ENCODE data around the gene MBNL2. TPM values are rescaled to one million over a fixed set of nuclear protein-coding genes. Genes with fewer than 3 reads are reported as not detected.

MBNL2 gene
- total and polyA plus RNA-seq, 7 donors, result 11.8 to 110 (median 84.7) TPM

GRCh38 chr13:97379386-97379785 is 157.3 kb downstream of the MBNL2 start:
- TF ChIP-seq CTCF (IDR thresholded peaks at IDR 0.05) (no peak), POLR2A (IDR thresholded peaks at IDR 0.05) (no peak), EP300 (IDR thresholded peaks at IDR 0.05) (no peak), POLR2AphosphoS5 (IDR thresholded peaks at IDR 0.05) (no peak)
- Histone ChIP-seq H3K36me3 (peaks cover 0 to 69% (median 10%) of the 10 kb centered on the region in 4 donors), H3K4me1 (peaks cover 0 to 12% (median 2%) of the 10 kb centered on the region in 4 donors), H3K9me3 (no peaks in the 10 kb centered on the region), H3K27ac (no peak overlapping the region), H3K4me3 (no peak overlapping the region), H3K27me3 (no peaks in the 10 kb centered on the region)
- intact Hi-C loops (cut with DNase I), result no loop called here
- DNase-seq, result no peak
- WGBS, 2 donors, result 77 to 92% methylated on average over 5 of the region's 5 CpGs

GRCh38 chr13:97380696-97381095 is 158.6 kb downstream of the MBNL2 start:
- Histone ChIP-seq H3K27me3 (no peaks in the 10 kb centered on the region), H3K4me1 (peaks cover 0 to 25% (median 14%) of the 10 kb centered on the region in 4 donors), H3K27ac (no peak overlapping the region), H3K36me3 (peaks cover 0 to 58% (median 6%) of the 10 kb centered on the region in 4 donors), H3K9me3 (no peaks in the 10 kb centered on the region), H3K4me3 (no peak overlapping the region)
- DNase-seq, result no peak
- 91 to 95% methylated on average over 6 of the region's 6 CpGs for WGBS, 2 donors
- intact Hi-C loops (cut with DNase I), result no loop called here
- TF ChIP-seq POLR2A (IDR thresholded peaks at IDR 0.05) (no peak), CTCF (IDR thresholded peaks at IDR 0.05) (no peak), EP300 (IDR thresholded peaks at IDR 0.05) (no peak), POLR2AphosphoS5 (IDR thresholded peaks at IDR 0.05) (no peak)

DNA sequence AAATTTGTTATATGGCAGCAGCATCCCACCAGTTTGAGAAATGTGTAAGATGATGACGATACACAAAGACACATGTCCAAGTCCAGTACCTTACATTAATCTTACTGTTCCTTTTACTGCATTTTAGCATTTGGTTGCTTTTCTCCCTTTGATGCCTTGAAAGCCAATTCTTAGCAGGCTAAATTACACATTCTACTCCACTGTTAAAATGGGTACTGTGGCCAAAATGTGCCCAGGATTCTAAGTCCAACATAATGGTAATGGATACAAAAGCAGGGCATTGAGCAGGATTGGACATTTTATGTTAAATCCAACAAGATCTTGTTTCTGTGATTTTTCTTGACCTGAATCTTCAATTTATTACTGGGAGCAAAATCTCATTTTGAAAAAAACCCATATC is 159.1 kb downstream of the MBNL2 start:
- 94 to 96% methylated on average over 1 of the region's 1 CpG for WGBS, 2 donors
- peaks cover 0 to 57% (median 5%) of the 10 kb centered on the region in 4 donors for H3K36me3 ChIP-seq
- DNase-seq, result no peak
- TF ChIP-seq POLR2A (IDR thresholded peaks at IDR 0.05), result no peak
- no peak for TF ChIP-seq EP300 (IDR thresholded peaks at IDR 0.05)
- TF ChIP-seq POLR2AphosphoS5 (IDR thresholded peaks at IDR 0.05), result no peak
- no peak for TF ChIP-seq CTCF (IDR thresholded peaks at IDR 0.05)
- no peak overlapping the region for H3K4me3 ChIP-seq
- H3K9me3 ChIP-seq, result no peaks in the 10 kb centered on the region
- no peak overlapping the region for H3K27ac ChIP-seq
- H3K27me3 ChIP-seq, result no peaks in the 10 kb centered on the region
- intact Hi-C loops (cut with DNase I), result no loop called here
- H3K4me1 ChIP-seq, result peaks cover 0 to 29% (median 14%) of the 10 kb centered on the region in 4 donors

GRCh38 chr13:97382276-97382675 is 160.1 kb downstream of the MBNL2 start:
- intact Hi-C loops (cut with DNase I), result no loop called here
- 93 to 96% methylated on average over 5 of the region's 5 CpGs for WGBS, 2 donors
- Histone ChIP-seq H3K27me3 (no peaks in the 10 kb centered on the region), H3K4me3 (no peak overlapping the region), H3K36me3 (peaks cover 0 to 50% (median 5%) of the 10 kb centered on the region in 4 donors), H3K9me3 (no peaks in the 10 kb centered on the region), H3K27ac (no peak overlapping the region), H3K4me1 (peaks cover 0 to 34% (median 14%) of the 10 kb centered on the region in 4 donors)
- TF ChIP-seq EP300 (IDR thresholded peaks at IDR 0.05) (no peak), CTCF (IDR thresholded peaks at IDR 0.05) (no peak), POLR2A (IDR thresholded peaks at IDR 0.05) (no peak), POLR2AphosphoS5 (IDR thresholded peaks at IDR 0.05) (no peak)
- DNase-seq, result no peak

DNA sequence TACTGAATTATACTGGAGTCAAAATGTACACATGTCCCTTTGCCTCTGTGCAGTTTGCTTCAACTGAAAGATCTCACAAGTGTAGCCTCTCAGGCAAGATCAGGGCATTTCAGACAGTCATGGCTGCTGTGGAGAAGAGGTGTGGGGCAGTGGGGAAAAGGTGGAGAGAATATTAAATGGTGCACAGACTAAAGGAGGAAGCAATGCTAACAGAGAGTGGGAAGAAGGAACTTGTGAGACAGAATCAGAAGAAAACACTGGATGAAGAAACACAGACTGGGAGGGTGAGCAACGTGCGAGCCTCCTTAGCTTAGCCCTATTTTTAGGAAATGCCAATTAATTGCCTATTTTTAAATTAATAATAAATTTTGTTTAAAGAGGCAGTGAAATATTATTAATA is 162.2 kb downstream of the MBNL2 start:
- H3K36me3 ChIP-seq, result peaks cover 0 to 45% (median 5%) of the 10 kb centered on the region in 4 donors
- TF ChIP-seq POLR2A (IDR thresholded peaks at IDR 0.05) (no peak), EP300 (IDR thresholded peaks at IDR 0.05) (no peak), CTCF (IDR thresholded peaks at IDR 0.05) (no peak), POLR2AphosphoS5 (IDR thresholded peaks at IDR 0.05) (no peak)
- intact Hi-C loops (cut with DNase I), result no loop called here
- H3K4me1 ChIP-seq, result peaks cover 0 to 50% (median 23%) of the 10 kb centered on the region in 4 donors
- 82 to 91% methylated on average over 2 of the region's 2 CpGs for WGBS, 2 donors
- H3K27me3 ChIP-seq, result no peaks in the 10 kb centered on the region
- H3K27ac ChIP-seq, result peak overlapping the region in 1 of 4 donors; percentile 34
- DNase-seq, result no peak
- H3K4me3 ChIP-seq, result no peak overlapping the region
- no peaks in the 10 kb centered on the region for H3K9me3 ChIP-seq
